Astrocyte (in vitro differentiated cells and primary cell): ENCODE data around the gene CCDC174. TPM values are rescaled to one million over a fixed set of nuclear protein-coding genes. Genes with fewer than 3 reads are reported as not detected.

ENCODE experiments used
- DNase-seq: peaks from one replicate; pipeline ENCODE4 v3.0.0-alpha.2; 2010; ENCODE audit warnings: low read depth
- FAIRE-seq: peaks from 2 replicates; lab custom pipeline; 2011; peaks lifted over from hg19 to GRCh38; lab: Jason Lieb, UNC
- H2AFZ ChIP-seq: 2 replicates; pipeline ENCODE4 v1.6.0; 2012; ENCODE audit warnings: low read depth, low read length, inconsistent platforms
- H3K27ac ChIP-seq: 2 replicates; pipeline ENCODE4 v1.5.1; 2011; ENCODE audit warnings: low read depth, low read length, inconsistent platforms
- H3K27me3 ChIP-seq: 2 replicates; pipeline ENCODE4 v1.6.0; 2011; ENCODE audit warnings: low read length, inconsistent platforms; ENCODE audit not compliant: insufficient read depth
- H3K36me3 ChIP-seq: 2 replicates; pipeline ENCODE4 v1.5.1; 2011; ENCODE audit warnings: low read length, inconsistent platforms; ENCODE audit not compliant: insufficient read depth
- H3K4me1 ChIP-seq: 2 replicates; pipeline ENCODE4 v1.5.1; 2011; ENCODE audit warnings: low read length, inconsistent platforms; ENCODE audit not compliant: insufficient read depth
- H3K4me2 ChIP-seq: 2 replicates; pipeline ENCODE4 v1.6.0; 2012; ENCODE audit warnings: low read length, inconsistent platforms
- H3K4me3 ChIP-seq: 2 replicates; pipeline ENCODE4 v1.5.1; 2011; ENCODE audit warnings: low read depth, mild to moderate bottlenecking, low read length, inconsistent platforms; ENCODE audit not compliant: insufficient read depth
- H3K79me2 ChIP-seq: 2 replicates; pipeline ENCODE4 v1.6.0; 2012; ENCODE audit warnings: mild to moderate bottlenecking, low read length, inconsistent platforms; ENCODE audit not compliant: insufficient read depth
- H3K9ac ChIP-seq: 2 replicates; pipeline ENCODE4 v1.6.0; 2012; ENCODE audit warnings: mild to moderate bottlenecking, low read length, inconsistent platforms
- H3K9me3 ChIP-seq: 2 replicates; pipeline ENCODE4 v1.5.1; 2012; ENCODE audit warnings: low read depth, mild to moderate bottlenecking, low read length, inconsistent platforms; ENCODE audit not compliant: insufficient read depth
- H4K20me1 ChIP-seq: 2 replicates; pipeline ENCODE4 v1.6.0; 2012; ENCODE audit warnings: low read length, inconsistent platforms; ENCODE audit not compliant: insufficient read depth
- H3K27ac Mint-ChIP-seq: one replicate; pipeline ENCODE4 v1.8.0; 2021; ENCODE audit warnings: mild to moderate bottlenecking, mixed read lengths; ENCODE audit not compliant: unreplicated experiment
- H3K27me3 Mint-ChIP-seq: one replicate; pipeline ENCODE4 v1.8.0; 2021; ENCODE audit warnings: low read depth, mixed read lengths; ENCODE audit not compliant: unreplicated experiment
- H3K36me3 Mint-ChIP-seq: one replicate; pipeline ENCODE4 v1.8.0; 2021; ENCODE audit warnings: low read depth, mixed read lengths; ENCODE audit not compliant: unreplicated experiment
- H3K4me1 Mint-ChIP-seq: one replicate; pipeline ENCODE4 v1.8.0; 2021; ENCODE audit warnings: low read depth, mixed read lengths; ENCODE audit not compliant: unreplicated experiment
- H3K4me3 Mint-ChIP-seq: one replicate; pipeline ENCODE4 v1.8.0; 2021; ENCODE audit warnings: mild to moderate bottlenecking, moderate library complexity, mixed read lengths; ENCODE audit not compliant: unreplicated experiment
- H3K9me3 Mint-ChIP-seq: one replicate; pipeline ENCODE4 v1.8.0; 2021; ENCODE audit warnings: mild to moderate bottlenecking, mixed read lengths; ENCODE audit not compliant: unreplicated experiment
- EZH2 ChIP-seq: IDR thresholded peaks from 2 replicates; pipeline ENCODE4 v1.6.1; 2012; ENCODE audit warnings: mild to moderate bottlenecking, low read length, inconsistent platforms; ENCODE audit not compliant: insufficient read depth
- total RNA-seq: library from RNA; stranded (reverse); gene quantifications from 2 replicates; pipeline ENCODE4 v1.2.1, GENCODE V29; 2021
- TF ChIP-seq, protein P1 (sequence below): IDR thresholded peaks from 2 replicates; pipeline ENCODE4 v1.5.1; 2011; ENCODE audit warnings: low read depth, mild to moderate bottlenecking, inconsistent platforms, low read length, moderate library complexity; ENCODE audit not compliant: insufficient read depth

The CCDC174 gene
- total RNA-seq, 1 donor from 2014 or later: 17.4 TPM

DNA sequence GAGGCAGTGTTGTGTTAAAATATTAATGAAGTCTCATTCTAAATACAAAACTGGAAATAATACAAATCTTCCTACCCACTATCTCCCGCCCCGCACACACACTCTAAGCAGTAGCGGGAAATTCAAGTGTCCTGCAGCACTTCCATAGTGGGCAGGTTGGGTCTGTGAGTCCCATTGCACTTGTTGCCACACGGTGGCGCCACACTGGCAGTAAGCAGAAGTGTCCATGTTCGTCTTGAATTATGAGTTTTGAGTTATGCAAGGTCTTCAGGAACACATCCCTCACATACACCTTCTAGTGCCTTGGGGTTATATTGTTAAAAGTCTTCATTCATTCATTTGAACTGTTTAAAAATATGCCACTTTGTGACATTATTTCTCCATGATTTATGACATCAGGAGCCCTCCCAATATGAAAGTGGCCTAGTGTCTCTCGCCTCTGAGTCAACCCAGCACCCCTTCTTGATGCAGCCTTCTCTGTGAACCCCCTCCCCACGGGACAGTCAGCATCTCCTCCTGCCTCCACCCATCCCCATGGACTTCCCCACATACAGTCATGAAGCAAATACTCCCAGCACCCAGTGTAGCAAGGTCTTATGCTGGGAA, 17.6 kb upstream of the CCDC174 start:
- peaks cover 7% of the 10 kb centered on the region for H3K4me1 Mint-ChIP-seq

DNA sequence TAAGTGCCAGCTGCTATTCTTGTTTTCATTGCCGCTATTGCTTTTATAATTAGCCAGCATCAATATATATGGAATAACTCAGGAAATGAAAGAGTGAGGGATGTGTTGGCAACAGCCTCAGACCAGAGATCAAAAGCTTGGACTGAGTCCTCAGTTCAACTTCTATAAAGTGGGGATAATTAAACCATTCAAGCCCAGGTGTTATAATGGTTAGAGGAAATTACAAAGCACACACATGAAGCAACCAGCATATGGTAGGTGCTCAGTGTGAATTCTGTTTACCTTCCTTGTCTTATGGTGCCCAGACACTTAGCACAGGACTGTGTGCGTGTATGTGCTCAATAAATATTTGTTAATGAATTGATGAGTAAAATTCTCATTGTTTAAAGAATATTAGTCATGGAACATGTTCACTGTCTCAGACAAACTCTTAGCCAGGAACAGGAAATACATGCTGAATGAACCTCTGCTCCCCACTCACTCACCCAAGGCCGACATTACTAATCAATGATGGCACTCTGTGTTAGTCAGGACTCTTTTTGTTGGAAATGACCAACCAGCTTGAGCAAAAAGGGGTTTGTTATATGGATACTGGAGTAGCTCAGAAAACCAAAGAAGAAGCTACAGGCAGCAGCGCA, 16.7 kb upstream of the CCDC174 start:
- Histone ChIP-seq H3K36me3 (no peaks in the 10 kb centered on the region), H3K9me3 (no peaks in the 10 kb centered on the region), H2AFZ (peak overlapping the region; percentile 9), H4K20me1 (no peaks in the 10 kb centered on the region), H3K9ac (no peak overlapping the region), H3K4me3 (no peak overlapping the region), H3K4me1 (peaks cover under 1% of the 10 kb centered on the region), H3K4me2 (no peak overlapping the region), H3K79me2 (no peaks in the 10 kb centered on the region), H3K27me3 (peaks cover 4% of the 10 kb centered on the region), H3K27ac (no peak overlapping the region)
- DNase-seq (peak; percentile 18), FAIRE-seq (no peak)
- H3K27ac Mint-ChIP-seq: no peak overlapping the region
- peaks cover 7% of the 10 kb centered on the region for H3K9me3 Mint-ChIP-seq
- no peak overlapping the region for H3K4me3 Mint-ChIP-seq
- H3K27me3 Mint-ChIP-seq: peaks cover 2% of the 10 kb centered on the region
- TF ChIP-seq, protein P1, sequence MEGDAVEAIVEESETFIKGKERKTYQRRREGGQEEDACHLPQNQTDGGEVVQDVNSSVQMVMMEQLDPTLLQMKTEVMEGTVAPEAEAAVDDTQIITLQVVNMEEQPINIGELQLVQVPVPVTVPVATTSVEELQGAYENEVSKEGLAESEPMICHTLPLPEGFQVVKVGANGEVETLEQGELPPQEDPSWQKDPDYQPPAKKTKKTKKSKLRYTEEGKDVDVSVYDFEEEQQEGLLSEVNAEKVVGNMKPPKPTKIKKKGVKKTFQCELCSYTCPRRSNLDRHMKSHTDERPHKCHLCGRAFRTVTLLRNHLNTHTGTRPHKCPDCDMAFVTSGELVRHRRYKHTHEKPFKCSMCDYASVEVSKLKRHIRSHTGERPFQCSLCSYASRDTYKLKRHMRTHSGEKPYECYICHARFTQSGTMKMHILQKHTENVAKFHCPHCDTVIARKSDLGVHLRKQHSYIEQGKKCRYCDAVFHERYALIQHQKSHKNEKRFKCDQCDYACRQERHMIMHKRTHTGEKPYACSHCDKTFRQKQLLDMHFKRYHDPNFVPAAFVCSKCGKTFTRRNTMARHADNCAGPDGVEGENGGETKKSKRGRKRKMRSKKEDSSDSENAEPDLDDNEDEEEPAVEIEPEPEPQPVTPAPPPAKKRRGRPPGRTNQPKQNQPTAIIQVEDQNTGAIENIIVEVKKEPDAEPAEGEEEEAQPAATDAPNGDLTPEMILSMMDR: no peak
- no peak for TF ChIP-seq EZH2
- H3K4me1 Mint-ChIP-seq: peaks cover 7% of the 10 kb centered on the region
- H3K36me3 Mint-ChIP-seq: no peaks in the 10 kb centered on the region

More for the DNA sequence above, 17.6 kb upstream of the CCDC174 start:
- Histone ChIP-seq H3K4me2 (no peak overlapping the region), H3K27me3 (peaks cover 4% of the 10 kb centered on the region), H3K9ac (no peak overlapping the region), H3K4me3 (no peak overlapping the region), H3K79me2 (no peaks in the 10 kb centered on the region), H3K27ac (no peak overlapping the region), H2AFZ (no peak overlapping the region), H3K36me3 (no peaks in the 10 kb centered on the region), H4K20me1 (no peaks in the 10 kb centered on the region), H3K9me3 (no peaks in the 10 kb centered on the region), H3K4me1 (no peaks in the 10 kb centered on the region)
- DNase-seq (peak; percentile 27), FAIRE-seq (no peak)
- Mint-ChIP-seq H3K4me3 (no peak overlapping the region), H3K27ac (no peak overlapping the region), H3K9me3 (peaks cover 7% of the 10 kb centered on the region), H3K27me3 (peaks cover 2% of the 10 kb centered on the region), H3K36me3 (no peaks in the 10 kb centered on the region)
- TF ChIP-seq, protein P1: peak; percentile 67
- TF ChIP-seq EZH2: no peak
